HepG2 (cell line): ENCODE results near the gene FXYD4. TPM values are rescaled to one million over a fixed set of nuclear protein-coding genes. Genes with fewer than 3 reads are reported as not detected.

Experiments
- HNRNPK ChIP-seq: fragments of 200-400 bp; formaldehyde crosslinking; IDR thresholded peaks from 2 replicates; pipeline ENCODE4 v1.6.1; 2018; ENCODE audit warnings: low read length, low read depth, moderate library complexity, mild to moderate bottlenecking; ENCODE audit not compliant: poor library complexity, severe bottlenecking
- HNRNPL ChIP-seq: fragments of 200-400 bp; formaldehyde crosslinking; IDR thresholded peaks from 2 replicates; pipeline ENCODE4 v1.6.1; 2017; ENCODE audit warnings: mild to moderate bottlenecking, low read depth, low read length
- HNRNPLL ChIP-seq: fragments of 200-400 bp; formaldehyde crosslinking; IDR thresholded peaks from 2 replicates; pipeline ENCODE4 v1.6.1; 2017; ENCODE audit warnings: mild to moderate bottlenecking, low read depth, low read length; ENCODE audit not compliant: poor library complexity, severe bottlenecking
- IRX3 ChIP-seq: sonication (generic); formaldehyde crosslinking; IDR thresholded peaks from 2 replicates; pipeline ENCODE4 v1.8.1; 2023; ENCODE audit warnings: mild to moderate bottlenecking, low read depth, missing genetic modification reagents, borderline replicate concordance
- KLF11 ChIP-seq: IDR thresholded peaks from 2 replicates; pipeline ENCODE4 v1.6.1; 2016; ENCODE audit warnings: missing compliant biosample characterization
- LBX2 ChIP-seq: sonication (generic); formaldehyde crosslinking; IDR thresholded peaks from 2 replicates; pipeline ENCODE4 v1.5.0; 2020; ENCODE audit warnings: missing genetic modification reagents, mild to moderate bottlenecking, borderline replicate concordance
- MEF2D ChIP-seq: sonication (generic); formaldehyde crosslinking; IDR thresholded peaks from 2 replicates; pipeline ENCODE4 v1.5.1; 2020; ENCODE audit warnings: mild to moderate bottlenecking, missing genetic modification reagents
- NBN ChIP-seq: fragments of 450-650 bp; conservative IDR thresholded peaks from 2 replicates; pipeline ENCODE4 v1.6.1; 2017
- NFIC ChIP-seq: IDR thresholded peaks from 2 replicates; pipeline ENCODE4 v1.6.1; 2012; ENCODE audit warnings: mild to moderate bottlenecking, low read length, inconsistent platforms
- NR0B2 ChIP-seq: sonication (generic); formaldehyde crosslinking; IDR thresholded peaks from 2 replicates; pipeline ENCODE4 v1.4.0; 2020; ENCODE audit warnings: mild to moderate bottlenecking, missing genetic modification reagents
- ONECUT2 ChIP-seq: sonication (generic); formaldehyde crosslinking; IDR thresholded peaks from 2 replicates; pipeline ENCODE4 v1.4.0; 2020; ENCODE audit warnings: missing genetic modification reagents
- PHF8 ChIP-seq: sonication (generic); formaldehyde crosslinking; IDR thresholded peaks from 2 replicates; pipeline ENCODE4 v1.5.0; 2020; ENCODE audit warnings: missing genetic modification reagents
- POLR2AphosphoS5 ChIP-seq: IDR thresholded peaks from 2 replicates; pipeline ENCODE4 v1.6.1; 2012; ENCODE audit warnings: low read depth, low read length
- SIN3A ChIP-seq: IDR thresholded peaks from 2 replicates; pipeline ENCODE4 v1.6.1; 2011; ENCODE audit warnings: low read depth, mild to moderate bottlenecking, control low read depth, low read length, borderline replicate concordance
- TARDBP ChIP-seq: sonication (generic); formaldehyde crosslinking; IDR thresholded peaks from 2 replicates; pipeline ENCODE4 v1.8.0; 2022; ENCODE audit warnings: mild to moderate bottlenecking, missing genetic modification reagents
- TFE3 ChIP-seq: IDR thresholded peaks from 2 replicates; pipeline ENCODE4 v1.6.1; 2016
- ZBTB33 ChIP-seq: sonication (generic); formaldehyde crosslinking; IDR thresholded peaks from 2 replicates; pipeline ENCODE4 v1.4.0; 2020; ENCODE audit warnings: missing genetic modification reagents
- ZEB1 ChIP-seq: IDR thresholded peaks from 2 replicates; pipeline ENCODE4 v1.6.1; 2012; ENCODE audit warnings: mild to moderate bottlenecking, low read depth, inconsistent platforms; ENCODE audit not compliant: insufficient replicate concordance
- ZFP36 ChIP-seq: fragments of 150-350 bp; IDR thresholded peaks from 2 replicates; pipeline ENCODE4 v1.6.1; 2018; ENCODE audit warnings: borderline replicate concordance, low read length, low read depth; ENCODE audit not compliant: partially characterized antibody
- ZNF274 ChIP-seq: sonication (generic); formaldehyde crosslinking; IDR thresholded peaks from 2 replicates; pipeline ENCODE4 v1.5.1; 2020; ENCODE audit warnings: mild to moderate bottlenecking, missing genetic modification reagents
- ZNF513 ChIP-seq: sonication (generic); formaldehyde crosslinking; conservative IDR thresholded peaks from 2 replicates; pipeline ENCODE4 v1.5.0; 2020; ENCODE audit warnings: missing genetic modification reagents
- ZNF547 ChIP-seq: sonication (generic); formaldehyde crosslinking; IDR thresholded peaks from 2 replicates; pipeline ENCODE4 v1.5.1; 2020; ENCODE audit warnings: mild to moderate bottlenecking, missing genetic modification reagents
- ZNF562 ChIP-seq: sonication (generic); formaldehyde crosslinking; IDR thresholded peaks from 2 replicates; pipeline ENCODE4 v1.8.0; 2022; ENCODE audit warnings: missing genetic modification reagents, borderline replicate concordance
- ZNF614 ChIP-seq: IDR thresholded peaks from 2 replicates; pipeline ENCODE4 v1.6.1; 2018; ENCODE audit warnings: missing biosample characterization, missing genetic modification reagents, inconsistent platforms, borderline replicate concordance
- ZNF644 ChIP-seq: IDR thresholded peaks from 2 replicates; pipeline ENCODE4 v1.6.1; 2016; ENCODE audit warnings: low read depth
- polyA plus RNA-seq, 8 experiments: library from polyadenylated mRNA; depleted of rRNA in 3 of 8; stranded (reverse) in 7 of 8; unstranded in 1 of 8; fragments of >200 nt; fragmentation: Illumina TruSeq in 4 of 8; extraction: Trizol in 4 of 8; gene quantifications; 2 replicates each; pipeline versions ENCODE4 v1.2.1 to v1.2.3, GENCODE V29; 2011 to 2016; ENCODE audit warnings: low read depth in 4 of 8, missing spikeins in 1 of 8, mixed read lengths in 1 of 8; ENCODE audit not compliant: insufficient read depth in 1 of 8
- total RNA-seq, 5 experiments: library from RNA; depleted of rRNA; stranded (reverse); fragments of >200 nt; fragmentation: Illumina TruSeq; extraction: Trizol; gene quantifications; 2 replicates each; pipeline ENCODE4 v1.2.3, GENCODE V29; 2016; ENCODE audit warnings: low read depth in 1 of 5

Gene FXYD4
- total and polyA plus RNA-seq, 2 of the 13 experiments (the other 11 are each of a cell fraction or from before 2014, with no cell fraction given): not detected

GRCh38 chr10:43408710-43409384 is 37.4 kb downstream of the FXYD4 start, which contains the start of gene HNRNPF (continued):
- TF ChIP-seq TFE3 (CRISPR knock-in tag) (peak; percentile 62; the same call in 1 of the 2 replicates), HNRNPK (peak; percentile 96), ZFP36 (no peak), IRX3 (CRISPR knock-in tag) (0 out of 2 replicates have a peak, but pooled peaks have one; percentile 78), POLR2AphosphoS5 (peak; percentile 76), ZNF547 (CRISPR knock-in tag) (peak; percentile 76), ZNF513 (no peak), PHF8 (CRISPR knock-in tag) (peak; percentile 93), MEF2D (CRISPR knock-in tag) (peak; percentile 73), ZNF644 (CRISPR knock-in tag) (no peak), ZBTB33 (CRISPR knock-in tag) (peak; percentile 4; the same call in 1 of the 2 replicates), KLF11 (CRISPR knock-in tag) (0 out of 2 replicates have a peak, but pooled peaks have one; percentile 20), NR0B2 (CRISPR knock-in tag) (peak; percentile 79; the same call in 1 of the 2 replicates), ZNF562 (CRISPR knock-in tag) (no peak), HNRNPLL (peak; percentile 85), HNRNPL (0 out of 2 replicates have a peak, but pooled peaks have one; percentile 61), LBX2 (CRISPR knock-in tag) (peak; percentile 69; the same call in 1 of the 2 replicates), ZNF614 (peak; percentile 43; the same call in 1 of the 2 replicates), SIN3A (peak; percentile 89), ONECUT2 (CRISPR knock-in tag) (peak; percentile 41; the same call in 1 of the 2 replicates), ZEB1 (peak; percentile 74), NFIC (no peak), TARDBP (CRISPR knock-in tag) (no peak; the same call in 1 of the 2 replicates), ZNF274 (0 out of 2 replicates have a peak, but pooled peaks have one; percentile 21), NBN (no peak)
